DMS 273 (cell line): ENCODE results near the gene NGRN.

Source experiments
- DNase-seq: peaks from one replicate; lab custom pipeline; 2025; ENCODE audit not compliant: unreplicated experiment; lab: John Stamatoyannopoulos, UW

NGRN gene

GRCh38 chr15:90265271-90266060 is at the start of gene NGRN:
NGRN (plus strand) TSS chr15:90265672; CDS start chr15:90265713, 41 bp downstream.
- peak; percentile 90 for DNase-seq

- no peak for DNase-seq
These were observed 47.6 kb upstream of the NGRN start for GRCh38 chr15:90217671-90218394.

- DNase-seq, result peak; percentile 57
These were observed 45.9 kb upstream of the NGRN start for GRCh38 chr15:90219421-90220141.

GRCh38 chr15:90221246-90221900 is 44.1 kb upstream of the NGRN start:
- DNase-seq, result peak; percentile 83

- DNase-seq, result no peak
These were observed 42.9 kb upstream of the NGRN start for GRCh38 chr15:90222547-90222946.

- DNase-seq, result no peak
These were observed 41.9 kb upstream of the NGRN start for GRCh38 chr15:90223441-90224165.

- DNase-seq, result no peak
These were observed 40.4 kb upstream of the NGRN start for GRCh38 chr15:90225047-90225446.

- DNase-seq, result no peak
These were observed 39.8 kb upstream of the NGRN start for GRCh38 chr15:90225504-90226234.

GRCh38 chr15:90227336-90227735 is 38.1 kb upstream of the NGRN start:
- no peak for DNase-seq

- DNase-seq, result no peak
These were observed 37.4 kb upstream of the NGRN start for GRCh38 chr15:90227816-90228772.

- DNase-seq, result no peak
These were observed 36.5 kb upstream of the NGRN start for GRCh38 chr15:90228960-90229359.

- DNase-seq, result no peak
These were observed 35.4 kb upstream of the NGRN start for GRCh38 chr15:90230071-90230494.

GRCh38 chr15:90230610-90231009 is 34.9 kb upstream of the NGRN start:
- DNase-seq, result no peak

- DNase-seq, result no peak
These were observed 34.1 kb upstream of the NGRN start for GRCh38 chr15:90231028-90232017.

GRCh38 chr15:90232196-90232595 is 33.3 kb upstream of the NGRN start:
- DNase-seq, result no peak

GRCh38 chr15:90232941-90233386 is 32.5 kb upstream of the NGRN start:
- no peak for DNase-seq

GRCh38 chr15:90233387-90234095 is 31.9 kb upstream of the NGRN start, which contains the start of gene CIB1:
CIB1 (minus strand) TSS chr15:90233941; CDS start chr15:90233885, 56 bp downstream.
- peak; percentile 95 for DNase-seq
